Testis (tissue), 5 donors: ENCODE measurements around the gene FARP2. TPM values are rescaled to one million over a fixed set of nuclear protein-coding genes. Genes with fewer than 3 reads are reported as not detected.

Experiments used
- DNase-seq: peaks from one replicate; pipeline ENCODE4 v3.0.0-alpha.2; 2019
- H3K27ac ChIP-seq, 2 donors: fragments of 200-600 bp; sonication (generic); one replicate each; pipeline ENCODE4 v1.5.1; 2019
- H3K27me3 ChIP-seq: fragments of 200-600 bp; sonication (generic); one replicate; pipeline ENCODE4 v1.5.1; 2019
- H3K36me3 ChIP-seq: fragments of 200-600 bp; sonication (generic); one replicate; pipeline ENCODE4 v1.5.1; 2017; ENCODE audit warnings: low read depth; ENCODE audit errors: missing control alignments
- H3K4me1 ChIP-seq: fragments of 200-600 bp; sonication (generic); one replicate; pipeline ENCODE4 v1.5.1; 2019
- H3K4me3 ChIP-seq, 2 donors: fragments of 200-600 bp; sonication (generic); one replicate each; pipeline ENCODE4 v1.5.1; 2017 to 2019
- H3K9me3 ChIP-seq: fragments of 200-600 bp; sonication (generic); one replicate; pipeline ENCODE4 v1.5.1; 2017
- CTCF ChIP-seq, 3 experiments: fragments of 450-650 bp in 2 of 3; fragments of 200-600 bp in 1 of 3; sonication (generic) in 1 of 3; IDR thresholded peaks; one replicate each; pipeline ENCODE4 v1.5.1; 2016 to 2019; ENCODE audit warnings: antibody characterized with exemption in 3 of 3, mild to moderate bottlenecking in 2 of 3, moderate library complexity in 1 of 3
- POLR2A ChIP-seq: fragments of 450-650 bp; IDR thresholded peaks from one replicate; pipeline ENCODE4 v1.6.1; 2017; ENCODE audit warnings: antibody characterized with exemption, mild to moderate bottlenecking, moderate library complexity
- WGBS, 2 donors: methylation state at CpG; one replicate each; pipeline ENCODE4 v1.1.5; 2018; 5-methylcytosine and 5-hydroxymethylcytosine counted together
- intact Hi-C: fragments of 100-400 bp; cut with DNase I; formaldehyde crosslinking; loops from one replicate; pipeline ENCODE4 v1.15.1; 2023; ENCODE audit warnings: low total_unique reads
- long read RNA-seq, 2 donors: transcript quantifications; one replicate each; lab custom pipeline, GENCODE V29; 2026
- polyA plus RNA-seq: library from polyadenylated mRNA; stranded (reverse); fragments of 350-450 nt; fragmentation: Illumina TruSeq; extraction: RNeasy Lipid Tissue Mini Kit (QIAGEN cat#74804); gene quantifications from one replicate; pipeline ENCODE4 v1.2.3, GENCODE V29; 2014; ENCODE audit warnings: low read depth, low replicate concordance; ENCODE audit not compliant: insufficient read depth
- total RNA-seq, 2 donors: library from RNA; depleted of rRNA; stranded (reverse); fragments of >200 nt; gene quantifications; one replicate each; pipeline ENCODE4 v1.2.3, GENCODE V29; 2016

FARP2 gene
- 100 to 1,000 TPM in 1 of 2 donors, 10 to 100 TPM in 1; 78.1 to 145 TPM for total RNA-seq
- polyA plus RNA-seq = 69.8 TPM
- long read RNA-seq, donor 1, partial matches to known transcripts = 40 of 71 reads
- long read RNA-seq, donor 1, other reads (novel, unspliced or antisense) = 29 of 71 reads
- long read RNA-seq, donor 2 = 0 reads

GRCh38 chr2:241355983-241356870, at the start of gene FARP2:
TSS of gene FARP2 (plus strand) at chr2:241356285. CDS start at chr2:241373108, 16,823 bp downstream.
- H3K27ac ChIP-seq = peak within 1 kb of the TSS; percentile 78 to 93
- TF ChIP-seq POLR2A (peak; percentile 20), CTCF (IDR thresholded peaks at IDR 0.05) (no peak)
- H3K9me3 ChIP-seq = no peaks in the 10 kb centered on the region
- WGBS, 2 donors = 1% methylated on average over 15 to 87 of the region's 101 CpGs
- intact Hi-C loops = no loop called here
- peak within 1 kb of the TSS; percentile 88 to 91 for H3K4me3 ChIP-seq
- peak; percentile 100 for DNase-seq
- peaks cover 16% of the 10 kb centered on the region for H3K4me1 ChIP-seq
- H3K27me3 ChIP-seq = no peaks in the 10 kb centered on the region
- no peaks in the 10 kb centered on the region for H3K36me3 ChIP-seq

GRCh38 chr2:241307055-241307454, 49.0 kb upstream of the FARP2 start:
- H3K4me1 ChIP-seq = peaks cover 19% of the 10 kb centered on the region
- H3K27ac ChIP-seq = no peak overlapping the region
- no peak for DNase-seq
- no peaks in the 10 kb centered on the region for H3K36me3 ChIP-seq
- TF ChIP-seq POLR2A = no peak
- TF ChIP-seq CTCF (IDR thresholded peaks at IDR 0.05) = no peak
- 89 to 92% methylated on average over 6 of the region's 6 CpGs for WGBS, 2 donors
- intact Hi-C loops = no loop called here
- H3K4me3 ChIP-seq = no peak overlapping the region
- no peaks in the 10 kb centered on the region for H3K9me3 ChIP-seq
- no peaks in the 10 kb centered on the region for H3K27me3 ChIP-seq

GRCh38 chr2:241308267-241308666, 47.8 kb upstream of the FARP2 start:
- Histone ChIP-seq H3K9me3 (no peaks in the 10 kb centered on the region), H3K36me3 (no peaks in the 10 kb centered on the region), H3K27ac (no peak overlapping the region), H3K4me3 (no peak overlapping the region), H3K27me3 (no peaks in the 10 kb centered on the region), H3K4me1 (peaks cover 8% of the 10 kb centered on the region)
- intact Hi-C loops = no loop called here
- DNase-seq = no peak
- TF ChIP-seq POLR2A (no peak), CTCF (IDR thresholded peaks at IDR 0.05) (no peak)
- WGBS, 2 donors = 79 to 85% methylated on average over 5 of the region's 5 CpGs

- no peak for TF ChIP-seq CTCF (IDR thresholded peaks at IDR 0.05)
- no peak for TF ChIP-seq POLR2A
- H3K4me3 ChIP-seq = no peak overlapping the region
- WGBS, 2 donors = 87 to 89% methylated on average over 18 of the region's 18 CpGs
- intact Hi-C loops = no loop called here
- no peak overlapping the region for H3K27ac ChIP-seq
- H3K4me1 ChIP-seq = peaks cover 4% of the 10 kb centered on the region
- H3K36me3 ChIP-seq = no peaks in the 10 kb centered on the region
- H3K9me3 ChIP-seq = no peaks in the 10 kb centered on the region
- H3K27me3 ChIP-seq = no peaks in the 10 kb centered on the region
- DNase-seq = no peak
Observed at GRCh38 chr2:241308832-241309500, 47.1 kb upstream of the FARP2 start.
